HCT116 (cell line): ENCODE data around the gene LRRC3. TPM values are rescaled to one million over a fixed set of nuclear protein-coding genes. Genes with fewer than 3 reads are reported as not detected.

Experiments
- ATAC-seq: fragments of 200-7000 bp; cut with Tn5 transposase; 2 replicates; pipeline ENCODE4 v1.9.1; 2020; ENCODE audit warnings: mild to moderate bottlenecking, moderate library complexity
- BruUV-seq: library from RNA; stranded (reverse); fragments of 400-500 nt; replicated peaks from 2 replicates; lab custom pipeline; 2021; lab: Mats Ljungman, UMichigan
- CTCF ChIA-PET: fragments of 300-600 bp; sonication (Branson Sonifier 250); formaldehyde crosslinking; loops from one replicate; lab custom pipeline; 2021; ENCODE audit warnings: antibody characterized with exemption; lab: Charles Lee
- POLR2A ChIA-PET: fragments of 300-600, 350-600 bp; sonication (Branson Sonifier 250); formaldehyde crosslinking; loops from one replicate; lab custom pipeline; 2021; ENCODE audit warnings: antibody characterized with exemption; lab: Charles Lee
- RAD21 ChIA-PET, 2 experiments: fragments of 300-600 bp; sonication (Branson Sonifier 250); formaldehyde crosslinking; loops; one replicate each; lab custom pipeline; 2023; ENCODE audit warnings: low total read pairs in 2 of 2; ENCODE audit not compliant: uncharacterized antibody in 2 of 2, unreplicated experiment in 2 of 2, low non-redundant PET in 1 of 2; lab: Charles Lee
- DNase-seq: peaks from one replicate; pipeline ENCODE4 v3.0.0-alpha.2; 2010; ENCODE audit warnings: low read depth, low spot score
- H2AFZ ChIP-seq: fragments of 200-600 bp; shearing (Covaris generic), sonication (generic); 2 replicates; pipeline ENCODE4 v1.6.1; 2017; ENCODE audit warnings: low read depth, mixed run types, mixed read lengths, antibody characterized with exemption, low read length; ENCODE audit not compliant: poor library complexity, severe bottlenecking
- H3K27ac ChIP-seq: 2 replicates; pipeline ENCODE4 v1.5.1; 2012; ENCODE audit warnings: low read depth, low read length
- H3K27me3 ChIP-seq: fragments of 200-600 bp; sonication (generic); 2 replicates; pipeline ENCODE4 v1.6.1; 2016; ENCODE audit warnings: mixed run types, low read length, mixed read lengths; ENCODE audit not compliant: insufficient read depth
- H3K36me3 ChIP-seq, 2 experiments: fragments of 200-500 bp in 1 of 2; fragments of 200-600 bp in 1 of 2; sonication (Bioruptor generic) in 1 of 2; sonication (generic) in 1 of 2; 2 replicates each; pipeline versions ENCODE4 v1.5.1 to v1.6.1; 2014 to 2016; ENCODE audit warnings: low read length in 2 of 2, inconsistent platforms in 1 of 2, mixed read lengths in 1 of 2, mixed run types in 1 of 2; ENCODE audit not compliant: insufficient read depth in 2 of 2, control insufficient read depth in 1 of 2
- H3K4me1 ChIP-seq, 2 experiments: fragments of 200-600 bp in 1 of 2; sonication (generic) in 1 of 2; 2 replicates each; pipeline versions ENCODE4 v1.5.1 to v1.6.1; 2012 to 2017; ENCODE audit warnings: low read length in 2 of 2, inconsistent platforms in 1 of 2, mild to moderate bottlenecking in 1 of 2, mixed read lengths in 1 of 2, mixed run types in 1 of 2, moderate library complexity in 1 of 2; ENCODE audit not compliant: insufficient read depth in 2 of 2, control insufficient read depth in 1 of 2
- H3K4me2 ChIP-seq: fragments of 200-600 bp; sonication (generic); 2 replicates; pipeline ENCODE4 v1.6.1; 2017; ENCODE audit warnings: mixed run types, low read length, mixed read lengths
- H3K4me3 ChIP-seq, 2 experiments: fragments of 200-600 bp in 1 of 2; sonication (generic) in 1 of 2; replicated peaks in 1 of 2; 2 replicates each; pipeline ENCODE4 v1.5.1; 2011 to 2016; ENCODE audit warnings: low read length in 2 of 2, control low read depth in 1 of 2, low read depth in 1 of 2, mild to moderate bottlenecking in 1 of 2, mixed read lengths in 1 of 2, mixed run types in 1 of 2
- H3K79me2 ChIP-seq: fragments of 200-600 bp; sonication (generic); 2 replicates; pipeline ENCODE4 v1.6.1; 2017; ENCODE audit warnings: mild to moderate bottlenecking, mixed run types, low read length, moderate library complexity, mixed read lengths; ENCODE audit not compliant: insufficient read depth
- H3K9ac ChIP-seq: fragments of 200-600 bp; sonication (generic); 2 replicates; pipeline ENCODE4 v1.6.1; 2016; ENCODE audit warnings: low read length, mixed read lengths
- H3K9me2 ChIP-seq: fragments of 200-600 bp; sonication (generic), shearing (Covaris generic); 2 replicates; pipeline ENCODE4 v1.6.1; 2017; ENCODE audit warnings: mixed run types, mild to moderate bottlenecking, moderate library complexity; ENCODE audit not compliant: insufficient read depth
- H3K9me3 ChIP-seq, 2 experiments: fragments of 200-500 bp in 1 of 2; fragments of 200-600 bp in 1 of 2; sonication (Bioruptor generic) in 1 of 2; sonication (generic) in 1 of 2; 2 replicates each; pipeline ENCODE4 v1.6.1; 2014 to 2017; ENCODE audit warnings: low read length in 2 of 2, mixed read lengths in 2 of 2, inconsistent platforms in 1 of 2, low read depth in 1 of 2, mild to moderate bottlenecking in 1 of 2, mixed run types in 1 of 2, moderate library complexity in 1 of 2; ENCODE audit not compliant: control insufficient read depth in 1 of 2, insufficient read depth in 1 of 2
- H4K20me1 ChIP-seq: fragments of 200-600 bp; sonication (generic), shearing (Covaris generic); 2 replicates; pipeline ENCODE4 v1.6.1; 2017; ENCODE audit warnings: mixed run types, mild to moderate bottlenecking, moderate library complexity; ENCODE audit not compliant: insufficient read depth
- CEBPB ChIP-seq: IDR thresholded peaks from 2 replicates; pipeline ENCODE4 v1.6.1; 2012; ENCODE audit warnings: low read depth
- CTCF ChIP-seq, 3 experiments: fragments of 200-600 bp in 1 of 3; sonication (generic) in 1 of 3; IDR thresholded peaks in 2 of 3; conservative IDR thresholded peaks in 1 of 3; 2 replicates each; pipeline ENCODE4 v1.5.1; 2012 to 2017; ENCODE audit warnings: low read depth in 2 of 3, low read length in 2 of 3, antibody characterized with exemption in 1 of 3, borderline replicate concordance in 1 of 3, control low read depth in 1 of 3, mild to moderate bottlenecking in 1 of 3, mixed read lengths in 1 of 3, mixed run types in 1 of 3, moderate library complexity in 1 of 3; ENCODE audit not compliant: insufficient read depth in 1 of 3
- EGR1 ChIP-seq: IDR thresholded peaks from 2 replicates; pipeline ENCODE4 v1.6.1; 2012; ENCODE audit warnings: low read depth
- ELF1 ChIP-seq: IDR thresholded peaks from 2 replicates; pipeline ENCODE4 v1.6.1; 2012; ENCODE audit warnings: low read depth, borderline replicate concordance
- EZH2phosphoT487 ChIP-seq: fragments of 200-600 bp; IDR thresholded peaks from 2 replicates; pipeline ENCODE4 v1.6.1; 2018; ENCODE audit warnings: antibody characterized with exemption, borderline replicate concordance
- FOSL1 ChIP-seq: IDR thresholded peaks from 2 replicates; pipeline ENCODE4 v1.6.1; 2012; ENCODE audit warnings: low read depth
- JUND ChIP-seq: IDR thresholded peaks from 2 replicates; pipeline ENCODE4 v1.6.1; 2012
- POLR2A ChIP-seq: IDR thresholded peaks from 2 replicates; pipeline ENCODE4 v1.7.0; 2011; ENCODE audit warnings: borderline replicate concordance; ENCODE audit not compliant: insufficient read depth, insufficient read length; ENCODE audit errors: extremely low read depth
- POLR2AphosphoS5 ChIP-seq: IDR thresholded peaks from 2 replicates; pipeline ENCODE4 v1.6.1; 2011; ENCODE audit warnings: mild to moderate bottlenecking, low read depth, low read length, moderate library complexity
- SP1 ChIP-seq: IDR thresholded peaks from 2 replicates; pipeline ENCODE4 v1.6.1; 2012; ENCODE audit warnings: low read depth
- SRF ChIP-seq: IDR thresholded peaks from 2 replicates; pipeline ENCODE4 v1.6.1; 2012; ENCODE audit warnings: low read depth
- YY1 ChIP-seq: IDR thresholded peaks from 2 replicates; pipeline ENCODE4 v1.6.1; 2011; ENCODE audit warnings: low read length, low read depth, moderate library complexity, mild to moderate bottlenecking; ENCODE audit not compliant: insufficient replicate concordance; ENCODE audit errors: extremely low read depth
- ZFX ChIP-seq: fragments of 450-650 bp; IDR thresholded peaks from 2 replicates; pipeline ENCODE4 v1.6.1; 2017
- ZNF274 ChIP-seq: fragments of 200-500 bp; sonication (Bioruptor generic); IDR thresholded peaks from 2 replicates; pipeline ENCODE4 v1.6.1; 2014; ENCODE audit warnings: mild to moderate bottlenecking, low read depth, low read length, inconsistent platforms
- intact Hi-C: fragments of 100-400 bp; cut with micrococcal nuclease; formaldehyde crosslinking; loops from 2 replicates; pipeline ENCODE4 v1.10.0; 2022
- total RNA-seq: library from RNA; stranded (reverse); gene quantifications from one replicate; pipeline ENCODE4 v1.2.1, GENCODE V29; 2021; ENCODE audit not compliant: unreplicated experiment
- TF ChIP-seq, protein P1 (sequence below): IDR thresholded peaks from 2 replicates; pipeline ENCODE4 v1.6.1; 2011; ENCODE audit warnings: mild to moderate bottlenecking, low read length, moderate library complexity; ENCODE audit not compliant: insufficient replicate concordance; ENCODE audit errors: extremely low read depth
- TF ChIP-seq, protein P2 (sequence below): IDR thresholded peaks from 2 replicates; pipeline ENCODE4 v1.6.1; 2012
- TF ChIP-seq, protein P3 (sequence below): IDR thresholded peaks from 2 replicates; pipeline ENCODE4 v1.6.1; 2012; ENCODE audit warnings: low read depth
- TF ChIP-seq, protein P4 (sequence below): IDR thresholded peaks from 2 replicates; pipeline ENCODE4 v1.6.1; 2012

The LRRC3 gene
- total RNA-seq, 1 experiment from 2014 or later, result 7.5 TPM

GRCh38 chr21:44475266-44475845 is 20.0 kb downstream of the LRRC3 start (continued):
- TF ChIP-seq, protein P1, sequence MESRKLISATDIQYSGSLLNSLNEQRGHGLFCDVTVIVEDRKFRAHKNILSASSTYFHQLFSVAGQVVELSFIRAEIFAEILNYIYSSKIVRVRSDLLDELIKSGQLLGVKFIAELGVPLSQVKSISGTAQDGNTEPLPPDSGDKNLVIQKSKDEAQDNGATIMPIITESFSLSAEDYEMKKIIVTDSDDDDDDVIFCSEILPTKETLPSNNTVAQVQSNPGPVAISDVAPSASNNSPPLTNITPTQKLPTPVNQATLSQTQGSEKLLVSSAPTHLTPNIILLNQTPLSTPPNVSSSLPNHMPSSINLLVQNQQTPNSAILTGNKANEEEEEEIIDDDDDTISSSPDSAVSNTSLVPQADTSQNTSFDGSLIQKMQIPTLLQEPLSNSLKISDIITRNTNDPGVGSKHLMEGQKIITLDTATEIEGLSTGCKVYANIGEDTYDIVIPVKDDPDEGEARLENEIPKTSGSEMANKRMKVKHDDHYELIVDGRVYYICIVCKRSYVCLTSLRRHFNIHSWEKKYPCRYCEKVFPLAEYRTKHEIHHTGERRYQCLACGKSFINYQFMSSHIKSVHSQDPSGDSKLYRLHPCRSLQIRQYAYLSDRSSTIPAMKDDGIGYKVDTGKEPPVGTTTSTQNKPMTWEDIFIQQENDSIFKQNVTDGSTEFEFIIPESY, result no peak
- TF ChIP-seq SP1, result no peak
- TF ChIP-seq POLR2A, result no peak

DNA sequence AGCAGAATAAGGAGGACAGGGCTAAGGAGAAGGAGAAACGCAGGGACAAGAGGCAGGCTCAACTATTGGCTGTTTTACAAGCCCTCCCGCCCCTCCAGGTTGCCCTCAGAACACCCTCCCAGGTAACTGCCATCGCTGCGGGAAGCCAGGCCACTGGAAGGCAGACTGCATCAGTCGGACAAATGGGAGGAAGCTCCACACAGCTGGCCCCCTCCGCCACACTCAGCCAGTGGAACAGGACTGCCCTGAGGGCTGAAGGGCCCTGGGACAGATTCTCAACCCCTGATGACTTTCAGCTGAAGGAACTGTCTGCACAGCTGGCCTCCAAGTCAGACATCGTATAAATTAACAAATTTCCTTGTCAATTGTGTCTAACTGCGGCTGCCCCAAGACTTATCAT is 21.8 kb downstream of the LRRC3 start:
- H3K9me3 ChIP-seq, result no peaks in the 10 kb centered on the region
- H2AFZ ChIP-seq, result no peak overlapping the region
- ChIA-PET CTCF (no interaction called here), POLR2A (no interaction called here), RAD21 (no interaction called here)
- no peak for ATAC-seq
- H3K27me3 ChIP-seq, result no peaks in the 10 kb centered on the region
- no peaks in the 10 kb centered on the region for H3K9me2 ChIP-seq
- no peak overlapping the region for H3K9ac ChIP-seq
- no peak overlapping the region for H3K4me3 ChIP-seq
- no peaks in the 10 kb centered on the region for H3K36me3 ChIP-seq
- H4K20me1 ChIP-seq, result no peaks in the 10 kb centered on the region
- no peak for DNase-seq
- BruUV-seq, result no TSS peak
- no peaks in the 10 kb centered on the region for H3K4me1 ChIP-seq
- no peaks in the 10 kb centered on the region for H3K79me2 ChIP-seq
- no peak overlapping the region for H3K27ac ChIP-seq
- no peak overlapping the region for H3K4me2 ChIP-seq
- intact Hi-C loops, result no loop called here
- TF ChIP-seq, protein P2, sequence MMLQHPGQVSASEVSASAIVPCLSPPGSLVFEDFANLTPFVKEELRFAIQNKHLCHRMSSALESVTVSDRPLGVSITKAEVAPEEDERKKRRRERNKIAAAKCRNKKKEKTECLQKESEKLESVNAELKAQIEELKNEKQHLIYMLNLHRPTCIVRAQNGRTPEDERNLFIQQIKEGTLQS, result no peak
- TF ChIP-seq ELF1 (no peak), ZNF274 (no peak), EGR1 (no peak), ZFX (no peak), POLR2AphosphoS5 (no peak), CTCF (IDR thresholded peaks at IDR 0.05 in 2 of 3, conservative IDR thresholded peaks at IDR 0.05 in 1 of 3; ENCODE audit: borderline replicate concordance in 1 of 3, insufficient read depth in 1 of 3, low read depth in 2 of 3, low read length in 2 of 3) (no peak), FOSL1 (no peak), JUND (no peak), CEBPB (no peak), SRF (no peak), EZH2phosphoT487 (no peak), YY1 (no peak), SP1 (no peak)
- TF ChIP-seq, protein P3, sequence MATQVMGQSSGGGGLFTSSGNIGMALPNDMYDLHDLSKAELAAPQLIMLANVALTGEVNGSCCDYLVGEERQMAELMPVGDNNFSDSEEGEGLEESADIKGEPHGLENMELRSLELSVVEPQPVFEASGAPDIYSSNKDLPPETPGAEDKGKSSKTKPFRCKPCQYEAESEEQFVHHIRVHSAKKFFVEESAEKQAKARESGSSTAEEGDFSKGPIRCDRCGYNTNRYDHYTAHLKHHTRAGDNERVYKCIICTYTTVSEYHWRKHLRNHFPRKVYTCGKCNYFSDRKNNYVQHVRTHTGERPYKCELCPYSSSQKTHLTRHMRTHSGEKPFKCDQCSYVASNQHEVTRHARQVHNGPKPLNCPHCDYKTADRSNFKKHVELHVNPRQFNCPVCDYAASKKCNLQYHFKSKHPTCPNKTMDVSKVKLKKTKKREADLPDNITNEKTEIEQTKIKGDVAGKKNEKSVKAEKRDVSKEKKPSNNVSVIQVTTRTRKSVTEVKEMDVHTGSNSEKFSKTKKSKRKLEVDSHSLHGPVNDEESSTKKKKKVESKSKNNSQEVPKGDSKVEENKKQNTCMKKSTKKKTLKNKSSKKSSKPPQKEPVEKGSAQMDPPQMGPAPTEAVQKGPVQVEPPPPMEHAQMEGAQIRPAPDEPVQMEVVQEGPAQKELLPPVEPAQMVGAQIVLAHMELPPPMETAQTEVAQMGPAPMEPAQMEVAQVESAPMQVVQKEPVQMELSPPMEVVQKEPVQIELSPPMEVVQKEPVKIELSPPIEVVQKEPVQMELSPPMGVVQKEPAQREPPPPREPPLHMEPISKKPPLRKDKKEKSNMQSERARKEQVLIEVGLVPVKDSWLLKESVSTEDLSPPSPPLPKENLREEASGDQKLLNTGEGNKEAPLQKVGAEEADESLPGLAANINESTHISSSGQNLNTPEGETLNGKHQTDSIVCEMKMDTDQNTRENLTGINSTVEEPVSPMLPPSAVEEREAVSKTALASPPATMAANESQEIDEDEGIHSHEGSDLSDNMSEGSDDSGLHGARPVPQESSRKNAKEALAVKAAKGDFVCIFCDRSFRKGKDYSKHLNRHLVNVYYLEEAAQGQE, result no peak
- TF ChIP-seq, protein P4, sequence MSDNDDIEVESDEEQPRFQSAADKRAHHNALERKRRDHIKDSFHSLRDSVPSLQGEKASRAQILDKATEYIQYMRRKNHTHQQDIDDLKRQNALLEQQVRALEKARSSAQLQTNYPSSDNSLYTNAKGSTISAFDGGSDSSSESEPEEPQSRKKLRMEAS, result no peak
